ENCODE results near the gene LY6G6F.

The LY6G6F gene

GRCh38 chr6:31661262-31662123 lies 45.2 kb upstream of the LY6G6F start:
- H4K20me1 ChIP-seq (ENCODE audit: insufficient read depth, low read length) = no peaks in the 10 kb centered on the region
- no peak for DNase-seq
- no peak for TF ChIP-seq EZH2 (optimal IDR thresholded peaks at IDR 0.05; ENCODE audit: low read depth, low read length)
- TF ChIP-seq, protein P1, sequence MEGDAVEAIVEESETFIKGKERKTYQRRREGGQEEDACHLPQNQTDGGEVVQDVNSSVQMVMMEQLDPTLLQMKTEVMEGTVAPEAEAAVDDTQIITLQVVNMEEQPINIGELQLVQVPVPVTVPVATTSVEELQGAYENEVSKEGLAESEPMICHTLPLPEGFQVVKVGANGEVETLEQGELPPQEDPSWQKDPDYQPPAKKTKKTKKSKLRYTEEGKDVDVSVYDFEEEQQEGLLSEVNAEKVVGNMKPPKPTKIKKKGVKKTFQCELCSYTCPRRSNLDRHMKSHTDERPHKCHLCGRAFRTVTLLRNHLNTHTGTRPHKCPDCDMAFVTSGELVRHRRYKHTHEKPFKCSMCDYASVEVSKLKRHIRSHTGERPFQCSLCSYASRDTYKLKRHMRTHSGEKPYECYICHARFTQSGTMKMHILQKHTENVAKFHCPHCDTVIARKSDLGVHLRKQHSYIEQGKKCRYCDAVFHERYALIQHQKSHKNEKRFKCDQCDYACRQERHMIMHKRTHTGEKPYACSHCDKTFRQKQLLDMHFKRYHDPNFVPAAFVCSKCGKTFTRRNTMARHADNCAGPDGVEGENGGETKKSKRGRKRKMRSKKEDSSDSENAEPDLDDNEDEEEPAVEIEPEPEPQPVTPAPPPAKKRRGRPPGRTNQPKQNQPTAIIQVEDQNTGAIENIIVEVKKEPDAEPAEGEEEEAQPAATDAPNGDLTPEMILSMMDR (IDR thresholded peaks at IDR 0.05; ENCODE audit: low read length) = no peak; the same call in 1 of the 2 replicates
- TF ChIP-seq EZH2phosphoT487 (IDR thresholded peaks at IDR 0.05; ENCODE audit: low read length) = no peak
- peaks cover 36% of the 10 kb centered on the region for H3K4me1 ChIP-seq (ENCODE audit: low read length)
- peaks cover 20% of the 10 kb centered on the region for H3F3A ChIP-seq (ENCODE audit: insufficient read depth, low read length)
- peak overlapping the region; percentile 87 for H3K4me3 ChIP-seq (ENCODE audit: low read length)
- no peaks in the 10 kb centered on the region for H3K9me2 ChIP-seq (replicated peaks; ENCODE audit: insufficient read depth, low read length)
- peak overlapping the region; percentile 94 for H3K4me2 ChIP-seq (ENCODE audit: low read depth, low read length)
- peak overlapping the region; percentile 54; the same call in 1 of the 2 replicates for H3K27ac ChIP-seq (ENCODE audit: low read length)
- H2AFZ ChIP-seq (ENCODE audit: low read length) = peak overlapping the region; percentile 18; the same call in 1 of the 2 replicates
- H3K36me3 ChIP-seq (replicated peaks; ENCODE audit: insufficient read depth, low read length) = no peaks in the 10 kb centered on the region
- H3K9me3 ChIP-seq (replicated peaks; ENCODE audit: insufficient read depth, low read length) = no peaks in the 10 kb centered on the region
- H3K27me3 ChIP-seq (replicated peaks; ENCODE audit: insufficient read depth, low read length) = no peaks in the 10 kb centered on the region
- H3K79me2 ChIP-seq (ENCODE audit: low read length) = peaks cover 65% of the 10 kb centered on the region
- H3K9ac ChIP-seq (ENCODE audit: low read length) = peak overlapping the region; percentile 78; the same call in 1 of the 2 replicates

- H3K4me1 ChIP-seq (ENCODE audit: low read length) = peaks cover 40% of the 10 kb centered on the region
- no peaks in the 10 kb centered on the region for H3K27me3 ChIP-seq (replicated peaks; ENCODE audit: insufficient read depth, low read length)
- H3K36me3 ChIP-seq (replicated peaks; ENCODE audit: insufficient read depth, low read length) = no peaks in the 10 kb centered on the region
- H3K9ac ChIP-seq (ENCODE audit: low read length) = no peak overlapping the region
- H3K4me2 ChIP-seq (ENCODE audit: low read depth, low read length) = no peak overlapping the region
- no peaks in the 10 kb centered on the region for H3K9me3 ChIP-seq (replicated peaks; ENCODE audit: insufficient read depth, low read length)
- H3F3A ChIP-seq (ENCODE audit: insufficient read depth, low read length) = peaks cover 20% of the 10 kb centered on the region
- H3K4me3 ChIP-seq (ENCODE audit: low read length) = no peak overlapping the region
- no peaks in the 10 kb centered on the region for H4K20me1 ChIP-seq (ENCODE audit: insufficient read depth, low read length)
- no peak for DNase-seq
- TF ChIP-seq EZH2 (optimal IDR thresholded peaks at IDR 0.05; ENCODE audit: low read depth, low read length) (no peak), EZH2phosphoT487 (IDR thresholded peaks at IDR 0.05; ENCODE audit: low read length) (no peak)
- TF ChIP-seq, protein P1 (IDR thresholded peaks at IDR 0.05; ENCODE audit: low read length) = no peak
- no peaks in the 10 kb centered on the region for H3K9me2 ChIP-seq (replicated peaks; ENCODE audit: insufficient read depth, low read length)
- H3K79me2 ChIP-seq (ENCODE audit: low read length) = peaks cover 72% of the 10 kb centered on the region
- H2AFZ ChIP-seq (ENCODE audit: low read length) = no peak overlapping the region
- H3K27ac ChIP-seq (ENCODE audit: low read length) = no peak overlapping the region; the same call in 1 of the 2 replicates
Measured at GRCh38 chr6:31662124-31662723, 44.4 kb upstream of the LY6G6F start.

DNA sequence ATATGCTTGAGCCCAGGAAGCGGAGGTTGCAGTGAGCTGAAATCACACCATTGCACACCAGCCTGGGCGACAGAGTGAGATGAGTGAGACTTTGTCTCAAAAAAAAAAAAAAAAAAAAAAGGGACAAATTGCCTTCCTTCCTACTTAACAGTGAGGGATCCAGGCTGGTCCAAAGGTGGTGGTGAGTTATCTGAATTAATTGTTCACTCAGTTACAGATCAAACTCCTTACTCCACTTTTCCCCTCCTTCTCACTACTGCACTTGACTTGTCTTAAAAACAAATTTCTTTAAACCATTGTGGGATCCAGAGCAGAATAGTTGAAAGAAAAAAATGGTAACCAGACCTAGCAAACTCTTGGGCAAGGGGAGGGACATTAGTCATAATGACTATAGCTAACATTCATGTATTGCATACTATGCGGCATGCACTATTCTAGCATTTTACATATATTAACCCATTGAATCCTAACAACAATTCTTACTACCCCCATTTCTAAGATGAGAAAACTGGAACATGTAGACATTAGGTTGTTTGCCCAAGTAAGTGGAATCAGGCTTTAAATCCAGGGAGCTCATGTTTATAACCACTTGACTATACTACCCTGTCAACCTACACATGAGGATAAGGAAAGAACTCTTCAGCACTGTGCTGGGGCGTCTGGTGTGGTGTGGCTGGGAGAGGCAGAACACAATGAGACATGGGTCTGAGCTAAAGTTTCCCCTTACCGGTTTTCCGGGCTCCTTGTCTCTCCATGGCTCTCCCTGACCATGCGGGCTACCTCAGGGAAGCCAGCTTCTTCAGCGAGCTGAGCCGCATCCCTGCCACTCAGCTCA lies 43.3 kb upstream of the LY6G6F start:
- peak overlapping the region; percentile 97 for H3K4me2 ChIP-seq (ENCODE audit: low read depth, low read length)
- no peaks in the 10 kb centered on the region for H4K20me1 ChIP-seq (ENCODE audit: insufficient read depth, low read length)
- H2AFZ ChIP-seq (ENCODE audit: low read length) = no peak overlapping the region
- peaks cover 78% of the 10 kb centered on the region for H3K79me2 ChIP-seq (ENCODE audit: low read length)
- no peak for TF ChIP-seq EZH2phosphoT487 (IDR thresholded peaks at IDR 0.05; ENCODE audit: low read length)
- TF ChIP-seq, protein P1 (IDR thresholded peaks at IDR 0.05; ENCODE audit: low read length) = no peak
- no peak for TF ChIP-seq EZH2 (optimal IDR thresholded peaks at IDR 0.05; ENCODE audit: low read depth, low read length)
- peaks cover 6% of the 10 kb centered on the region; the same call in 1 of the 2 replicates for H3K36me3 ChIP-seq (replicated peaks; ENCODE audit: insufficient read depth, low read length)
- H3K27ac ChIP-seq (ENCODE audit: low read length) = no peak overlapping the region
- peaks cover 40% of the 10 kb centered on the region for H3K4me1 ChIP-seq (ENCODE audit: low read length)
- peak overlapping the region; percentile 99 for H3K4me3 ChIP-seq (ENCODE audit: low read length)
- no peaks in the 10 kb centered on the region for H3K27me3 ChIP-seq (replicated peaks; ENCODE audit: insufficient read depth, low read length)
- no peaks in the 10 kb centered on the region for H3K9me3 ChIP-seq (replicated peaks; ENCODE audit: insufficient read depth, low read length)
- no peaks in the 10 kb centered on the region for H3K9me2 ChIP-seq (replicated peaks; ENCODE audit: insufficient read depth, low read length)
- H3F3A ChIP-seq (ENCODE audit: insufficient read depth, low read length) = peaks cover 20% of the 10 kb centered on the region
- H3K9ac ChIP-seq (ENCODE audit: low read length) = peak overlapping the region; percentile 100; the same call in 1 of the 2 replicates
- DNase-seq = no peak

Measured in MM.1S (cell line).